ENCODE results near the gene TRIM41. TPM values are rescaled to one million over a fixed set of nuclear protein-coding genes. Genes with fewer than 3 reads are reported as not detected.

TRIM41 gene
- total and polyA plus RNA-seq, 9 of the 15 experiments (the other 6 are each of a cell fraction or from before 2014, with no cell fraction given) = 1.8 to 47.6 (median 20.9) TPM

DNA sequence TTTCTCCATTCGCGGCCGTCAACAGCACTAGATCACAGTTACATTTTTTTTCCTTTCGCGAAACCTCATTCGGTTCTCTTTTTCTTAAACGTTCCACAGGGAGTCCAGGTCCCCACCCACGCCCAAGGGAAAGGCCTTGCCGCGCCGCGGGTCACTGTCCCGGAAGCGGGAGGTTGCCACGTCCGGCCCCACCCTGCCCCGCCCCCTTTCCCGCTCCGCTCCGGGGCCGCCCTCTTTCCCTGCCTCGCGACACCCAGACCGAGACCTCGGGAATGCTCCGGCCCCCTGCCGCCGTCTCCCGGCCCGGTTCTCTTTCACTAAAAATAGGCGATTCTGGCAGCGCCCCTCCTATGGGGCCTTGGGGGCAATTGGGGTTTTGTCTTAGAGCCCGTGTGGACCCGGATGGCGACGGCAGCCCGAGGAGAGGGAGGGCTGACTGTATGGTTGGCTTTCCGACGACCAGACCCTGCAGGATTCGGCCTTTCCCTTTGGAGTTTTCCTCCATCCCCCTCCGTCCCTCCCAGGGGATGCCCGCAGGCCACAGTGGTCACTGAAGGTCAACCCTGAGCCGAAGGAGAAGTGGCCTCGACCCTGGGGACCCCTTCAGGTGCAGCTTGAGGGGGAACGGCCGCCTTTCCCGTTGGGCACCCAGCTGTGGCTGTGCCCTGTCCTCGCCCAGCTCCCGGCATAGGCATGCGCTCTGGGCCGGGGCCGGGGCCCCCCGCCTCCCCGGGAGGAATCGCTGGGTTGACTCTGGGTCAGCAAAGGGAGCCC, 23.4 kb downstream of the TRIM41 start (continued):
- TF ChIP-seq, protein P1, sequence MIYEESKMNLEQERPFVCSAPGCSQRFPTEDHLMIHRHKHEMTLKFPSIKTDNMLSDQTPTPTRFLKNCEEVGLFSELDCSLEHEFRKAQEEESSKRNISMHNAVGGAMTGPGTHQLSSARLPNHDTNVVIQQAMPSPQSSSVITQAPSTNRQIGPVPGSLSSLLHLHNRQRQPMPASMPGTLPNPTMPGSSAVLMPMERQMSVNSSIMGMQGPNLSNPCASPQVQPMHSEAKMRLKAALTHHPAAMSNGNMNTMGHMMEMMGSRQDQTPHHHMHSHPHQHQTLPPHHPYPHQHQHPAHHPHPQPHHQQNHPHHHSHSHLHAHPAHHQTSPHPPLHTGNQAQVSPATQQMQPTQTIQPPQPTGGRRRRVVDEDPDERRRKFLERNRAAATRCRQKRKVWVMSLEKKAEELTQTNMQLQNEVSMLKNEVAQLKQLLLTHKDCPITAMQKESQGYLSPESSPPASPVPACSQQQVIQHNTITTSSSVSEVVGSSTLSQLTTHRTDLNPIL (CRISPR knock-in tag; IDR thresholded peaks at IDR 0.05) = no peak
- TF ChIP-seq TARDBP (IDR thresholded peaks at IDR 0.05) (no peak; the same call in 1 of the 2 replicates), E2F3 (CRISPR knock-in tag; IDR thresholded peaks at IDR 0.05) (0 out of 2 replicates have a peak, but pooled peaks have one; percentile 23), ZNF311 (CRISPR knock-in tag; IDR thresholded peaks at IDR 0.05) (no peak), MCM7 (IDR thresholded peaks at IDR 0.05) (no peak), NCOA6 (IDR thresholded peaks at IDR 0.05) (no peak), YY1 (IDR thresholded peaks at IDR 0.05; ENCODE audit: borderline replicate concordance in 1 of 3, control insufficient read depth in 1 of 3, extremely low read depth in 1 of 3, insufficient read depth in 3 of 3, insufficient read length in 1 of 3, insufficient replicate concordance in 2 of 3, low read depth in 1 of 3, low read length in 2 of 3) (peak in 1 of 3 experiments; percentile 25), RBM39 (optimal IDR thresholded peaks at IDR 0.05; ENCODE audit: low read depth, low read length) (no peak)
- TF ChIP-seq, protein P2, sequence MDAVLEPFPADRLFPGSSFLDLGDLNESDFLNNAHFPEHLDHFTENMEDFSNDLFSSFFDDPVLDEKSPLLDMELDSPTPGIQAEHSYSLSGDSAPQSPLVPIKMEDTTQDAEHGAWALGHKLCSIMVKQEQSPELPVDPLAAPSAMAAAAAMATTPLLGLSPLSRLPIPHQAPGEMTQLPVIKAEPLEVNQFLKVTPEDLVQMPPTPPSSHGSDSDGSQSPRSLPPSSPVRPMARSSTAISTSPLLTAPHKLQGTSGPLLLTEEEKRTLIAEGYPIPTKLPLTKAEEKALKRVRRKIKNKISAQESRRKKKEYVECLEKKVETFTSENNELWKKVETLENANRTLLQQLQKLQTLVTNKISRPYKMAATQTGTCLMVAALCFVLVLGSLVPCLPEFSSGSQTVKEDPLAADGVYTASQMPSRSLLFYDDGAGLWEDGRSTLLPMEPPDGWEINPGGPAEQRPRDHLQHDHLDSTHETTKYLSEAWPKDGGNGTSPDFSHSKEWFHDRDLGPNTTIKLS (IDR thresholded peaks at IDR 0.05; ENCODE audit: borderline replicate concordance, low read depth) = peak; percentile 84
- TF ChIP-seq, protein P3, sequence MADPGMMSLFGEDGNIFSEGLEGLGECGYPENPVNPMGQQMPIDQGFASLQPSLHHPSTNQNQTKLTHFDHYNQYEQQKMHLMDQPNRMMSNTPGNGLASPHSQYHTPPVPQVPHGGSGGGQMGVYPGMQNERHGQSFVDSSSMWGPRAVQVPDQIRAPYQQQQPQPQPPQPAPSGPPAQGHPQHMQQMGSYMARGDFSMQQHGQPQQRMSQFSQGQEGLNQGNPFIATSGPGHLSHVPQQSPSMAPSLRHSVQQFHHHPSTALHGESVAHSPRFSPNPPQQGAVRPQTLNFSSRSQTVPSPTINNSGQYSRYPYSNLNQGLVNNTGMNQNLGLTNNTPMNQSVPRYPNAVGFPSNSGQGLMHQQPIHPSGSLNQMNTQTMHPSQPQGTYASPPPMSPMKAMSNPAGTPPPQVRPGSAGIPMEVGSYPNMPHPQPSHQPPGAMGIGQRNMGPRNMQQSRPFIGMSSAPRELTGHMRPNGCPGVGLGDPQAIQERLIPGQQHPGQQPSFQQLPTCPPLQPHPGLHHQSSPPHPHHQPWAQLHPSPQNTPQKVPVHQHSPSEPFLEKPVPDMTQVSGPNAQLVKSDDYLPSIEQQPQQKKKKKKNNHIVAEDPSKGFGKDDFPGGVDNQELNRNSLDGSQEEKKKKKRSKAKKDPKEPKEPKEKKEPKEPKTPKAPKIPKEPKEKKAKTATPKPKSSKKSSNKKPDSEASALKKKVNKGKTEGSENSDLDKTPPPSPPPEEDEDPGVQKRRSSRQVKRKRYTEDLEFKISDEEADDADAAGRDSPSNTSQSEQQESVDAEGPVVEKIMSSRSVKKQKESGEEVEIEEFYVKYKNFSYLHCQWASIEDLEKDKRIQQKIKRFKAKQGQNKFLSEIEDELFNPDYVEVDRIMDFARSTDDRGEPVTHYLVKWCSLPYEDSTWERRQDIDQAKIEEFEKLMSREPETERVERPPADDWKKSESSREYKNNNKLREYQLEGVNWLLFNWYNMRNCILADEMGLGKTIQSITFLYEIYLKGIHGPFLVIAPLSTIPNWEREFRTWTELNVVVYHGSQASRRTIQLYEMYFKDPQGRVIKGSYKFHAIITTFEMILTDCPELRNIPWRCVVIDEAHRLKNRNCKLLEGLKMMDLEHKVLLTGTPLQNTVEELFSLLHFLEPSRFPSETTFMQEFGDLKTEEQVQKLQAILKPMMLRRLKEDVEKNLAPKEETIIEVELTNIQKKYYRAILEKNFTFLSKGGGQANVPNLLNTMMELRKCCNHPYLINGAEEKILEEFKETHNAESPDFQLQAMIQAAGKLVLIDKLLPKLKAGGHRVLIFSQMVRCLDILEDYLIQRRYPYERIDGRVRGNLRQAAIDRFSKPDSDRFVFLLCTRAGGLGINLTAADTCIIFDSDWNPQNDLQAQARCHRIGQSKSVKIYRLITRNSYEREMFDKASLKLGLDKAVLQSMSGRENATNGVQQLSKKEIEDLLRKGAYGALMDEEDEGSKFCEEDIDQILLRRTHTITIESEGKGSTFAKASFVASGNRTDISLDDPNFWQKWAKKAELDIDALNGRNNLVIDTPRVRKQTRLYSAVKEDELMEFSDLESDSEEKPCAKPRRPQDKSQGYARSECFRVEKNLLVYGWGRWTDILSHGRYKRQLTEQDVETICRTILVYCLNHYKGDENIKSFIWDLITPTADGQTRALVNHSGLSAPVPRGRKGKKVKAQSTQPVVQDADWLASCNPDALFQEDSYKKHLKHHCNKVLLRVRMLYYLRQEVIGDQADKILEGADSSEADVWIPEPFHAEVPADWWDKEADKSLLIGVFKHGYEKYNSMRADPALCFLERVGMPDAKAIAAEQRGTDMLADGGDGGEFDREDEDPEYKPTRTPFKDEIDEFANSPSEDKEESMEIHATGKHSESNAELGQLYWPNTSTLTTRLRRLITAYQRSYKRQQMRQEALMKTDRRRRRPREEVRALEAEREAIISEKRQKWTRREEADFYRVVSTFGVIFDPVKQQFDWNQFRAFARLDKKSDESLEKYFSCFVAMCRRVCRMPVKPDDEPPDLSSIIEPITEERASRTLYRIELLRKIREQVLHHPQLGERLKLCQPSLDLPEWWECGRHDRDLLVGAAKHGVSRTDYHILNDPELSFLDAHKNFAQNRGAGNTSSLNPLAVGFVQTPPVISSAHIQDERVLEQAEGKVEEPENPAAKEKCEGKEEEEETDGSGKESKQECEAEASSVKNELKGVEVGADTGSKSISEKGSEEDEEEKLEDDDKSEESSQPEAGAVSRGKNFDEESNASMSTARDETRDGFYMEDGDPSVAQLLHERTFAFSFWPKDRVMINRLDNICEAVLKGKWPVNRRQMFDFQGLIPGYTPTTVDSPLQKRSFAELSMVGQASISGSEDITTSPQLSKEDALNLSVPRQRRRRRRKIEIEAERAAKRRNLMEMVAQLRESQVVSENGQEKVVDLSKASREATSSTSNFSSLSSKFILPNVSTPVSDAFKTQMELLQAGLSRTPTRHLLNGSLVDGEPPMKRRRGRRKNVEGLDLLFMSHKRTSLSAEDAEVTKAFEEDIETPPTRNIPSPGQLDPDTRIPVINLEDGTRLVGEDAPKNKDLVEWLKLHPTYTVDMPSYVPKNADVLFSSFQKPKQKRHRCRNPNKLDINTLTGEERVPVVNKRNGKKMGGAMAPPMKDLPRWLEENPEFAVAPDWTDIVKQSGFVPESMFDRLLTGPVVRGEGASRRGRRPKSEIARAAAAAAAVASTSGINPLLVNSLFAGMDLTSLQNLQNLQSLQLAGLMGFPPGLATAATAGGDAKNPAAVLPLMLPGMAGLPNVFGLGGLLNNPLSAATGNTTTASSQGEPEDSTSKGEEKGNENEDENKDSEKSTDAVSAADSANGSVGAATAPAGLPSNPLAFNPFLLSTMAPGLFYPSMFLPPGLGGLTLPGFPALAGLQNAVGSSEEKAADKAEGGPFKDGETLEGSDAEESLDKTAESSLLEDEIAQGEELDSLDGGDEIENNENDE (IDR thresholded peaks at IDR 0.05; ENCODE audit: low read depth, low read length) = no peak
- TF ChIP-seq, protein P4, sequence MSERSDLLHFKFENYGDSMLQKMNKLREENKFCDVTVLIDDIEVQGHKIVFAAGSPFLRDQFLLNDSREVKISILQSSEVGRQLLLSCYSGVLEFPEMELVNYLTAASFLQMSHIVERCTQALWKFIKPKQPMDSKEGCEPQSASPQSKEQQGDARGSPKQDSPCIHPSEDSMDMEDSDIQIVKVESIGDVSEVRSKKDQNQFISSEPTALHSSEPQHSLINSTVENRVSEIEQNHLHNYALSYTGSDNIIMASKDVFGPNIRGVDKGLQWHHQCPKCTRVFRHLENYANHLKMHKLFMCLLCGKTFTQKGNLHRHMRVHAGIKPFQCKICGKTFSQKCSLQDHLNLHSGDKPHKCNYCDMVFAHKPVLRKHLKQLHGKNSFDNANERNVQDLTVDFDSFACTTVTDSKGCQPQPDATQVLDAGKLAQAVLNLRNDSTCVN (CRISPR knock-in tag; IDR thresholded peaks at IDR 0.05) = no peak

All from K562 (cell line).